NT2/D1 (cell line): Measurements from ENCODE around the gene RBAK.
"Not testable (repeated sequence)": the region's sequence is repeated elsewhere in the genome, so short reads cannot be mapped to it uniquely, and the experiment has no call there.

ENCODE experiments used
- SUZ12 ChIP-seq: IDR thresholded peaks from 2 replicates; pipeline ENCODE4 v1.6.1; 2011; ENCODE audit not compliant: insufficient read length, insufficient read depth; ENCODE audit errors: extremely low read depth
- YY1 ChIP-seq: IDR thresholded peaks from 2 replicates; pipeline ENCODE4 v1.6.1; 2011; ENCODE audit not compliant: insufficient read length, insufficient read depth
- ZNF274 ChIP-seq: IDR thresholded peaks from 2 replicates; pipeline ENCODE4 v1.6.1; 2011; ENCODE audit warnings: mild to moderate bottlenecking, low read depth, low read length

DNA sequence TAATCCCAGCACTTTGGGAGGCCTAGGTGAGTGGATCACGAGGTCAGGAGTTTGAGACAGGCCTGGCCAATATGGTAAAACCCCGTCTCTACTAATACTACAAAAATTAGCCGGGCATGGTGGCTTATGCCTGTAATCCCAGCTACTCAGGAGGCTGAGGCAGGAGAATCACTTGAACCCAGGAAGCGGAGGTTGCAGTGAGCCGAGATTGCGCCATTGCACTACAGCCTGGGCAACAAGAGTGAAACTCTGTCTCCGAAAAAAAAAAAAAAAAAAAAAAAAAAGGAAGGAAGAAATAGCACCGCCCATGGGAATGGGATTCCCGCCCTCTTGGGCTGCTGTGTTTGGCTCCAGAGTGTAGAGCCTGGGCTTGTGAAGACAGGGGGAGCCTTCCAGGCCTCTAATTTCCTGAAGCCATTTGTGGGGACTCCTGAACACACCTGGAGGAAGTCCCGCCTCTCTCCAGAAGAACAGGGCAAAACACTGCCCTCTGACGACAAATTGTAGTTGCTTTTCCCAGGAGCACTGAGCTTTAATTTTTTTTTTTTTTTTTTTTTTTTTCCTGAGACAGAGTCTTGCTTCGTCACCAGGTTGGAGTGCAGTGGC lies 42.7 kb downstream of the RBAK start:
- not testable (repeated sequence) for TF ChIP-seq YY1, ZNF274, SUZ12
